ENCODE data around the gene PJA2.

DNA sequence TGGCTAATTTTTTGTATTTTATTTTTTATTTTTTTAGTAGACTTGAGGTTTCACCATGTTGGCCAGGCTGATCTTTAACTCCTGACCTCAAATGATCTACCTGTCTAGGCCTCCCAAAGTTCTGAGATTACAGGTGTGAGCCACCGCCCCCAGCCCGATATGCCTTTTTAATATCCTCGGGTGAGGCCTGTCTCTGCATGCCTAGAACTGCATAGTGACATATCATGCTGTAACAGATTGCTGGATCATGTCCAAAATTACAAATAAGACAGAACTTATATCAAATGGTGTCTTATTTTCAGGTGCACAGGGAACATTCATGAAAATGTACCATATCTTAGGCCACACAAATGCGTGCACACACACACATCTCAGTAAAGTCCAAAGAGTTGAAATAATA, 39.1 kb upstream of the PJA2 start:
- no peak for TF ChIP-seq EZH2 (IDR thresholded peaks at IDR 0.05; ENCODE audit: low read length, missing control alignments)
- TF ChIP-seq, protein P1, sequence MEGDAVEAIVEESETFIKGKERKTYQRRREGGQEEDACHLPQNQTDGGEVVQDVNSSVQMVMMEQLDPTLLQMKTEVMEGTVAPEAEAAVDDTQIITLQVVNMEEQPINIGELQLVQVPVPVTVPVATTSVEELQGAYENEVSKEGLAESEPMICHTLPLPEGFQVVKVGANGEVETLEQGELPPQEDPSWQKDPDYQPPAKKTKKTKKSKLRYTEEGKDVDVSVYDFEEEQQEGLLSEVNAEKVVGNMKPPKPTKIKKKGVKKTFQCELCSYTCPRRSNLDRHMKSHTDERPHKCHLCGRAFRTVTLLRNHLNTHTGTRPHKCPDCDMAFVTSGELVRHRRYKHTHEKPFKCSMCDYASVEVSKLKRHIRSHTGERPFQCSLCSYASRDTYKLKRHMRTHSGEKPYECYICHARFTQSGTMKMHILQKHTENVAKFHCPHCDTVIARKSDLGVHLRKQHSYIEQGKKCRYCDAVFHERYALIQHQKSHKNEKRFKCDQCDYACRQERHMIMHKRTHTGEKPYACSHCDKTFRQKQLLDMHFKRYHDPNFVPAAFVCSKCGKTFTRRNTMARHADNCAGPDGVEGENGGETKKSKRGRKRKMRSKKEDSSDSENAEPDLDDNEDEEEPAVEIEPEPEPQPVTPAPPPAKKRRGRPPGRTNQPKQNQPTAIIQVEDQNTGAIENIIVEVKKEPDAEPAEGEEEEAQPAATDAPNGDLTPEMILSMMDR (conservative IDR thresholded peaks at IDR 0.05 in 1 of 2, IDR thresholded peaks at IDR 0.05 in 1 of 2; ENCODE audit: low read depth in 1 of 2, low read length in 2 of 2) = no peak

Measured in fibroblast of lung (primary cell).